Activated CD8-positive, alpha-beta memory T cell treated with anti-CD3 and anti-CD28 coated beads, Interleukin-2, amount 50 U/mL, for 48 hours (primary cell): ENCODE measurements around the gene GALNT17.
"Not testable (repeated sequence)": the region's sequence is repeated elsewhere in the genome, so short reads cannot be mapped to it uniquely, and the experiment has no call there.

Experiments
- DNase-seq: peaks from one replicate; pipeline ENCODE4 v3.0.0-alpha.2; 2020

Gene GALNT17

GRCh38 chr7:71584256-71584655, 452.3 kb downstream of the GALNT17 start:
- DNase-seq = no peak

- DNase-seq = no peak
These were observed 459.9 kb downstream of the GALNT17 start for GRCh38 chr7:71591876-71592275.

GRCh38 chr7:71592388-71592787, 460.4 kb downstream of the GALNT17 start:
- not testable (repeated sequence) for DNase-seq

- no peak for DNase-seq
These were observed 462.8 kb downstream of the GALNT17 start for GRCh38 chr7:71594736-71595135.

GRCh38 chr7:71595176-71595575, 463.2 kb downstream of the GALNT17 start:
- no peak for DNase-seq

- no peak for DNase-seq
These were observed 466.6 kb downstream of the GALNT17 start for GRCh38 chr7:71598553-71598952.

- no peak for DNase-seq
These were observed 469.9 kb downstream of the GALNT17 start for GRCh38 chr7:71601851-71602250.

GRCh38 chr7:71604818-71605414, 473.0 kb downstream of the GALNT17 start:
- DNase-seq = no peak

GRCh38 chr7:71611986-71612385, 480.0 kb downstream of the GALNT17 start:
- no peak for DNase-seq

GRCh38 chr7:71612911-71613310, 481.0 kb downstream of the GALNT17 start:
- no peak for DNase-seq

GRCh38 chr7:71613313-71613712, 481.4 kb downstream of the GALNT17 start:
- no peak for DNase-seq

- DNase-seq = no peak
These were observed 483.1 kb downstream of the GALNT17 start for GRCh38 chr7:71615017-71615416.

GRCh38 chr7:71616217-71616616, 484.3 kb downstream of the GALNT17 start:
- no peak for DNase-seq

- no peak for DNase-seq
These were observed 486.3 kb downstream of the GALNT17 start for GRCh38 chr7:71618278-71618677.

- no peak for DNase-seq
These were observed 493.6 kb downstream of the GALNT17 start for GRCh38 chr7:71625545-71625944.

GRCh38 chr7:71626206-71626605, 494.3 kb downstream of the GALNT17 start:
- DNase-seq = no peak

- DNase-seq = no peak
These were observed 495.7 kb downstream of the GALNT17 start for GRCh38 chr7:71627651-71628050.

- DNase-seq = no peak
These were observed 498.6 kb downstream of the GALNT17 start for GRCh38 chr7:71630516-71630915.

GRCh38 chr7:71633551-71634008, 501.6 kb downstream of the GALNT17 start:
- DNase-seq = no peak

GRCh38 chr7:71635849-71636248, 503.9 kb downstream of the GALNT17 start:
- DNase-seq = not testable (repeated sequence)

- DNase-seq = no peak
These were observed 504.4 kb downstream of the GALNT17 start for GRCh38 chr7:71636329-71636728.

- DNase-seq = no peak
These were observed 505.6 kb downstream of the GALNT17 start for GRCh38 chr7:71637578-71637977.

GRCh38 chr7:71638108-71638507, 506.2 kb downstream of the GALNT17 start:
- DNase-seq = no peak

GRCh38 chr7:71639382-71640085, 507.6 kb downstream of the GALNT17 start:
- DNase-seq = no peak

- DNase-seq = not testable (repeated sequence)
These were observed 511.1 kb downstream of the GALNT17 start for GRCh38 chr7:71643031-71643430.
